ENCODE data around the gene PTPRO.

DNA sequence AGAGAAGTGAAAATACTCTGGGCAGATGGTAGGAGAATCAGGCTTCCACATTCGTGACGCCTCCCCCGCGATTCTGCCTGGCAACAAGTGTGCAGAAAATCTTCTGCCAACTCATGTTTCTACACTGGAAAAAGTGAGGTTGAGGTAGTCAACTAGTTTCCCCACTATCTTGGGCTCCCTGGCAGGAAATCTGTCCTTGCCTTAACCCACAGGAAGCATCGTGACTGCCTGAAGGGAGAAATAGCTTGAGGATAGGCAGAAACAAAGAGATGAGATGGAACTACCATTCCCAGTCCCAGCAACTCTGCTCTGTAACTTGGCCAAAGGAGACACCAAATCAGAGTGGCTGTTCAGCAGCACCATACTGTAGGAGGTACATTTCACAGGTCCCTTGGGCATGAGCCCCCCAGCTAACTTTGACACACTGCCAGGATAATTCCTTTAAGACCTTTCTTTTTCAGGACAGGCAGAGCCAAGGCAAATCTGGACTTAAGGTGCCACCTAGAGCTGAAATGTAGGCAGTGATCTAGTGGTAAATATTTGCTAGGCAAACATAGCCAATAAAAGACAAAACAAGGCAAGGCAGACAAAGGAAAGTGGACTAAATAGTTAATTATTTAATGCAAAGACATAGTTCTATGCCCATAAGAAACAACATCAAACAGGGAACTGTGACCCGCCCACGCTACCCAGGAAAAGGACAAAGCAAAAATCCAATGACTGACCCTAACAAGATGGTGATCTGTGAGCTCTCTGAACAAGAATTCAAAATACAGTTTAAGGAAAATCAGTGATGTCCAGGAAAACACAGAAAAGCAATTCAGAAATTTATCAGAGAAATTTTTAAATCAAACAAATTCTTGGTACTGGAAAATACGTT is 205.1 kb downstream of the PTPRO start:
- TF ChIP-seq CTCF (IDR thresholded peaks at IDR 0.05) (peak; percentile 65), ZFX (IDR thresholded peaks at IDR 0.05; ENCODE audit: borderline replicate concordance) (no peak)
